Endothelial cell of umbilical vein (primary cell): ENCODE measurements around the gene CARMIL1. TPM values are rescaled to one million over a fixed set of nuclear protein-coding genes. Genes with fewer than 3 reads are reported as not detected.

ENCODE experiments used
- BruUV-seq: library from RNA; stranded (reverse); fragments of 400-500 nt; replicated peaks from 2 replicates; lab custom pipeline; 2021; lab: Mats Ljungman, UMichigan
- CTCF ChIA-PET: fragments of 300-600, 350-600 bp; sonication (Branson Sonifier 250); formaldehyde crosslinking; loops from one replicate; lab custom pipeline; 2021; ENCODE audit warnings: antibody characterized with exemption, inconsistent platforms; lab: Charles Lee
- POLR2A ChIA-PET: fragments of 300-600, 350-600 bp; sonication (Branson Sonifier 250); formaldehyde crosslinking; loops from one replicate; lab custom pipeline; 2021; ENCODE audit warnings: antibody characterized with exemption, inconsistent platforms; lab: Charles Lee
- DNase-seq: peaks from one replicate; pipeline ENCODE4 v3.0.0-alpha.2; 2011; ENCODE audit warnings: low read depth, low spot score
- FAIRE-seq: peaks from 2 replicates; lab custom pipeline; 2011; peaks lifted over from hg19 to GRCh38; lab: Jason Lieb, UNC
- H2AFZ ChIP-seq: 2 replicates; pipeline ENCODE4 v1.6.0; 2012; ENCODE audit warnings: low read depth, low read length, control low read depth, inconsistent platforms
- H3K27ac ChIP-seq: 2 replicates; pipeline ENCODE4 v1.5.1; 2011; ENCODE audit warnings: low read depth, mild to moderate bottlenecking, control low read depth, low read length, moderate library complexity; ENCODE audit not compliant: insufficient read depth
- H3K27me3 ChIP-seq, 2 experiments: 2 replicates each; pipeline versions ENCODE4 v1.6.0 to v1.6.1; 2011; ENCODE audit warnings: low read length in 2 of 2, mixed read lengths in 1 of 2; ENCODE audit not compliant: control insufficient read depth in 2 of 2, insufficient read depth in 2 of 2
- H3K36me3 ChIP-seq, 2 experiments: 2 replicates in 1 of 2; 3 replicates in 1 of 2; pipeline ENCODE4 v1.5.1; 2011; ENCODE audit warnings: low read length in 2 of 2, mild to moderate bottlenecking in 1 of 2, moderate library complexity in 1 of 2; ENCODE audit not compliant: control insufficient read depth in 2 of 2, insufficient read depth in 2 of 2; ENCODE audit errors: extremely low read depth in 1 of 2
- H3K4me1 ChIP-seq: 3 replicates; pipeline ENCODE4 v1.5.1; 2011; ENCODE audit warnings: mild to moderate bottlenecking, low read length; ENCODE audit not compliant: control insufficient read depth, insufficient read depth; ENCODE audit errors: extremely low read depth
- H3K4me2 ChIP-seq: 2 replicates; pipeline ENCODE4 v1.6.1; 2011; ENCODE audit warnings: low read length, control low read depth, mixed read lengths; ENCODE audit not compliant: insufficient read depth
- H3K4me3 ChIP-seq, 3 experiments: fragments of 200-600 bp in 1 of 3; sonication (generic), shearing (Covaris generic) in 1 of 3; replicated peaks in 1 of 3; 2 replicates each; pipeline ENCODE4 v1.5.1; 2011 to 2016; ENCODE audit warnings: control low read depth in 3 of 3, low read length in 3 of 3, mild to moderate bottlenecking in 2 of 3, inconsistent platforms in 1 of 3, low read depth in 1 of 3, moderate library complexity in 1 of 3; ENCODE audit not compliant: insufficient read depth in 1 of 3
- H3K79me2 ChIP-seq: 2 replicates; pipeline ENCODE4 v1.6.0; 2012; ENCODE audit warnings: low read length, inconsistent platforms; ENCODE audit not compliant: control insufficient read depth, insufficient read depth
- H3K9ac ChIP-seq: replicated peaks from 2 replicates; pipeline ENCODE3; 2011; ENCODE audit warnings: low read length, control low read depth; ENCODE audit not compliant: insufficient read depth; ENCODE audit errors: extremely low read depth
- H3K9me1 ChIP-seq: replicated peaks from 3 replicates; pipeline ENCODE4 v1.6.0; 2011; ENCODE audit warnings: mild to moderate bottlenecking, low read length; ENCODE audit not compliant: control insufficient read depth, insufficient read depth; ENCODE audit errors: extremely low read depth
- H3K9me3 ChIP-seq: replicated peaks from 2 replicates; pipeline ENCODE4 v1.5.1; 2012; ENCODE audit warnings: low read length, inconsistent platforms; ENCODE audit not compliant: control insufficient read depth, insufficient read depth
- H4K20me1 ChIP-seq: replicated peaks from 2 replicates; pipeline ENCODE3; 2011; ENCODE audit warnings: mild to moderate bottlenecking, low read length; ENCODE audit not compliant: control insufficient read depth, insufficient read depth; ENCODE audit errors: extremely low read depth
- CTCF ChIP-seq, 2 donors: IDR thresholded peaks; 1 replicate in 1 of 2; 2 replicates in 1 of 2; pipeline ENCODE4 v1.5.1; 2011; ENCODE audit warnings: low read length in 2 of 2, mild to moderate bottlenecking in 2 of 2, moderate library complexity in 2 of 2, control low read depth in 1 of 2, inconsistent platforms in 1 of 2, low read depth in 1 of 2; ENCODE audit not compliant: insufficient read depth in 1 of 2; ENCODE audit errors: extremely low read depth in 1 of 2
- EZH2 ChIP-seq: IDR thresholded peaks from 2 replicates; pipeline ENCODE4 v1.6.1; 2012; ENCODE audit warnings: borderline replicate concordance, low read depth, mild to moderate bottlenecking, moderate library complexity, low read length, inconsistent platforms; ENCODE audit not compliant: severe bottlenecking
- FOS ChIP-seq: IDR thresholded peaks from 2 replicates; pipeline ENCODE4 v1.6.1; 2011; ENCODE audit warnings: mild to moderate bottlenecking, low read length, moderate library complexity, borderline replicate concordance; ENCODE audit not compliant: insufficient read depth
- GATA2 ChIP-seq: IDR thresholded peaks from 2 replicates; pipeline ENCODE4 v1.7.0; 2011; ENCODE audit warnings: low read depth, mild to moderate bottlenecking, moderate library complexity, mixed read lengths, low read length; ENCODE audit not compliant: insufficient read length, insufficient read depth
- JUN ChIP-seq: IDR thresholded peaks from 2 replicates; pipeline ENCODE4 v1.6.1; 2011; ENCODE audit warnings: borderline replicate concordance, low read depth; ENCODE audit not compliant: insufficient read length, insufficient read depth
- MAX ChIP-seq: IDR thresholded peaks from 2 replicates; pipeline ENCODE4 v1.6.1; 2011; ENCODE audit not compliant: insufficient read depth, insufficient read length
- MYC ChIP-seq: IDR thresholded peaks from one replicate; pipeline ENCODE4 v1.6.1; 2011; ENCODE audit warnings: mild to moderate bottlenecking, low read depth, low read length
- POLR2A ChIP-seq: IDR thresholded peaks from 2 replicates; pipeline ENCODE4 v1.6.1; 2012; ENCODE audit warnings: low read depth, mild to moderate bottlenecking, control low read depth, low read length
- POLR2AphosphoS5 ChIP-seq: IDR thresholded peaks from 2 replicates; pipeline ENCODE4 v1.6.1; 2012; ENCODE audit warnings: low read depth, mild to moderate bottlenecking, control low read depth, low read length, moderate library complexity; ENCODE audit not compliant: insufficient read depth
- dilution Hi-C: fragments of 300-500 bp; cut with MboI; formaldehyde crosslinking; loops from one replicate; pipeline ENCODE4 v1.15.0; 2019; ENCODE audit warnings: low sequenced_read_pairs; ENCODE audit not compliant: extremely low pct_ligation_motif_present
- intact Hi-C: fragments of 100-400 bp; cut with micrococcal nuclease; formaldehyde crosslinking; loops from one replicate; pipeline ENCODE4 v1.10.0; 2022
- polyA plus RNA-seq, 4 experiments: library from polyadenylated mRNA; depleted of rRNA in 3 of 4; stranded (reverse) in 3 of 4; unstranded in 1 of 4; fragments of >200 nt; gene quantifications; 2 replicates each; pipeline versions ENCODE4 v1.2.1 to v1.2.3, GENCODE V29; 2011 to 2012; ENCODE audit warnings: missing spikeins in 1 of 4
- total RNA-seq: library from RNA; stranded (reverse); gene quantifications from 2 replicates; pipeline ENCODE4 v1.2.3, GENCODE V29; 2021

The CARMIL1 gene
- total and polyA plus RNA-seq, 2 donors (not counting 3 experiments of a cell fraction or from before 2014, with no cell fraction given): 1.3 to 8.7 TPM

GRCh38 chr6:25547797-25548196 lies 268.6 kb downstream of the CARMIL1 start:
- Histone ChIP-seq H3K9ac (no peak overlapping the region), H3K9me3 (no peaks in the 10 kb centered on the region), H3K4me1 (no peaks in the 10 kb centered on the region), H3K36me3 (no peaks in the 10 kb centered on the region), H4K20me1 (no peaks in the 10 kb centered on the region), H3K27ac (no peak overlapping the region), H3K4me3 (no peak overlapping the region), H3K9me1 (no peaks in the 10 kb centered on the region), H3K27me3 (no peaks in the 10 kb centered on the region), H3K79me2 (no peaks in the 10 kb centered on the region), H3K4me2 (no peak overlapping the region), H2AFZ (no peak overlapping the region)
- dilution Hi-C loops: no loop called here
- FAIRE-seq (no peak), DNase-seq (no peak)
- BruUV-seq: no TSS peak
- intact Hi-C loops: no loop called here
- TF ChIP-seq GATA2 (no peak), MYC (no peak), JUN (no peak), FOS (no peak), MAX (no peak), POLR2A (no peak), POLR2AphosphoS5 (no peak), CTCF (IDR thresholded peaks at IDR 0.05; ENCODE audit: extremely low read depth in 1 of 2, insufficient read depth in 1 of 2, low read depth in 1 of 2, low read length in 2 of 2) (no peak), EZH2 (no peak)
- CTCF ChIA-PET: interaction anchor here (0.6 to 1.4 kb wide), 5 partner anchors 9 to 946 kb away, joined by 3 to 12 read pairs (median 5); no protein-coding TSS in a partner anchor
- POLR2A ChIA-PET: no interaction called here
